GM18505 (cell line): Measurements from ENCODE around the gene OTOP1.
"Not testable (repeated sequence)": the region's sequence is repeated elsewhere in the genome, so short reads cannot be mapped to it uniquely, and the experiment has no call there.

Experiments
- ATAC-seq: cut with Tn5 transposase; IDR thresholded peaks from one replicate; pipeline ENCODE4 v1.9.1; 2021; ENCODE audit not compliant: unreplicated experiment

OTOP1 gene

DNA sequence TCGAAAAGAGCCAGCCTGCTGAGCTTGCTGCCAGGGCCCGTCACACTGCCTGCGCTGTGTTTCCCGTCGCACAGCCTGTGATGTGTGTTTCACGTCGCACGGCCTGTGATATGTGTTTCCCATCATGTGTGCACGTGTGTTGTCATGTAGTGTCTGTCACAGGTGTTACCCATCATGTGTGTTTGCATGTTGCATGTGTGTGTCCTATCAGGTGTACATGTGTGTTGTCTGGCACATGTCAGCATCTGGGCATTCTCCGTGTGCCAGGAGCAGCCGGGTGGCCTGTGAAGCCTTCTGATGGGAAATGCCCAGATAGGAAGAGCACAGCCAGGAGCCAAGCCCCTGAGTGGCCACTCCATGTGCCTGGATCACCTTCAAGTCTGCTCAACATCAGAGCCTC is 85.5 kb downstream of the OTOP1 start:
- not testable (repeated sequence) for ATAC-seq
